Smooth muscle cell of the brain vasculature (primary cell): ENCODE measurements around the gene NEU1.
"Not testable (repeated sequence)": the region's sequence is repeated elsewhere in the genome, so short reads cannot be mapped to it uniquely, and the experiment has no call there.

Source experiments
- DNase-seq: peaks from one replicate; pipeline ENCODE4 v3.0.0-alpha.2; 2012; ENCODE audit warnings: low read depth, low spot score

Gene NEU1

DNA sequence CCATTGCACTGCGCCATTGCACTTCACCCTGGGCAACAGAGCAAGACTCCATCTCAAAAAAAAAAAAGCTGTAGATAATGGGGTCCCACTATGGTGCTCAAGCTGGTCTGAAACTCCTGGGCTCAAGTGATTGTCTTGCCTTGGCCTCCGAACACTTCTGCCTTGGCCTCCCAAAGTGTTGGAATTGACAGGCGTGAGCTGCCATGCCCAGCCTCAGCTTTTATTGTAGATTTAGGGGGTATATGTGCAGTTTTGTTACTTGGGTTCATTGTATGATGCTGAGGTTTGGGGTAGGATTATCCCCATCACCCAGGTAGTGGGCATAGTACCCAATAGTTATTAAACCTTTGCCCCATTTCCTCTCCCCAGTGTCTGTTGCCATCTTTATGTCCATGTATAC lies 23.7 kb downstream of the NEU1 start:
- DNase-seq: no peak

DNA sequence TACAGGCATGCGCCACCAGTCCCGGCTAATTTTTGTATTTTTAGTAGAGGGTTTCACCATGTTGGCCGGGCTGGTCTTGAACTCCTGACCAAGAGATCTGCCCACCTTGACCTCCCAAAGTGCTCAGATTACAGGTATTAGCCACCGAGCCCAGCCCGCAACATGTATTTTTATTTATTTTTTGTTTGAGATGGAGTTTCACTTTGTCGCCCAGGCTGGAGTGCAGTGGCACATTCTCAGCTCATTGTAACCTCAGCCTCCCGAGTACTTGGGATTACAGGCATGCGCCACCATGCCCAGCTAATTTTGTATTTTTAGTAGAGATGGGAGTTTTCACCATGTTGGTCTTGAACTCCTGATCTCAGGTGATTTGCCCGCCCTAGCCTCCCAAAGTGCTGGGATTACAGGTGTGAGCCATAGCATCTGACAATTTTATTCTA lies 24.5 kb downstream of the NEU1 start:
- not testable (repeated sequence) for DNase-seq

DNA sequence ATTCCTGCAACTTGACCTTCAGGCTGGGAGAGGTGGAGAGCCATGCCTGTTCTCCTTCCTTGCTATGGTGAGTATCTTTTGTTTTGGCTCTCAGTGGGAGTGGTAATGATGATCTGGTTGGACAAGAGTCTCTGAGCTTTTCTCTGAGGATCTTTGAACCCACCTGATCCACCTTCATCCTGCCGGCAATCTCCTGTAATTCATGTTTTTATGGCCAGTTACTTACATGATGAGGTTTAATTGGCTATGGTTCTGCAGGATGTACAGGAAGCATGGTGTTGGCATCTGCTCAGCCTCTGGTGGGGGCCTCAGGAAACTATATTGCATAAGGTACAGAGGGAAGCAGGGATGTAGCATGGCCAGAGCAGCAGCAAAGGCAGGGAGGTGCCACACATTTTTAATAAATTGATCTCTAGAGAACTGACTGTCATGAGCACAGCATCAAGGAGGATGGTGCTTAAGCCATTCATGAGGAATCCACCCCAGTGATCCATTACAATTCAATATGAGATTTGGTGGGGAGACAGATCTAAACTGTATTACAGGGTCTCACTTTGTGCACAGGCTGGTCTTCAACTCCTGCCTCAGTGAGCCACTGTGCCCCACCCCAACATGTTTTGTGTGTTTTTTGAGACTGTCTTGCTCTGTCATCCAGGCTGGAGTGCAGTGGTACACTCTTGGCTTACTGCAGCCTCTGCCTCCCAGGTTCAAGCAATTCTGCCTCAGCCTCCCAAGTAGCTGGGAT lies 25.1 kb downstream of the NEU1 start:
- DNase-seq: no peak

DNA sequence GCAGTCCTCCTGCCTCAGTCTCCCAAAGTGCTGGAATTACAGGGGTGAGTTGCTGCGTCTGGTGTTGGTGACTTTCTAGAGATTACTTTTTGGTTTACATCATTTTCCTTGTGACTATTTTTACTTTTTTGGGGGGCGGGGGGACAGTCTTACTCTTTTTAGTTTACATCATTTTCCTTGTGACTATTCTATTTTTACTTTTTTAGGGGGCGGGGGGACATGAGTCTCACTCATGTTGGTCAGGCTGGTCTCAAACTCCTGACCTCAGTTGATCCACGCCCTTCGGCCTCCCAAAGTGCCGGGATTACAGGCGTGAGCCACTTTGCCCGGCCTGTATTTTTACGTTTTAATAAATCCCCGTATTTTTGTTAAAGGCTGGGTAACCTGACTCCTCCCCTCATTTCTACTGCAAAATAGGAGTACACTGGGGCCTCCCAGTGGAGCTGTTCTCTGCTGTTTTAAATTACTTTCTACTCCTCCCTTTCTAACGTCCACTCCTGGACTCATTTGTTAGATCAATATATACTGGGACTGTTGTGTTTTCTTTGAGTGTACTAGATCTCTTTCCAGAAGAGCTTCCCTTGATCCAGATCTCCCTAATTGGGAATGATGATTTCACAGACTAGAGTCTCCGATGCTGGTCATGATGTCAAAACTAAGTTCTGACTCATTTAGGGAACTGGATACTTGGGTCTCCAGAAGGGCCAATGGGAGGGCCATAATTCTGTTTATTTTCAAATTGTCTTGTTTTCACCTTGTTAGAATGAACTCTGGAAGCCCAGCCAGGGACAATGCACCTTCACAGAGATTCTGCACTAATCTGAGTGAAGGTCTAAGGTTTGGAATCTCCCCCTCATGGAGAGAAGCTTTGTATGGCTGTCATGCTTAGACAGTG lies 25.9 kb downstream of the NEU1 start:
- no peak for DNase-seq

DNA sequence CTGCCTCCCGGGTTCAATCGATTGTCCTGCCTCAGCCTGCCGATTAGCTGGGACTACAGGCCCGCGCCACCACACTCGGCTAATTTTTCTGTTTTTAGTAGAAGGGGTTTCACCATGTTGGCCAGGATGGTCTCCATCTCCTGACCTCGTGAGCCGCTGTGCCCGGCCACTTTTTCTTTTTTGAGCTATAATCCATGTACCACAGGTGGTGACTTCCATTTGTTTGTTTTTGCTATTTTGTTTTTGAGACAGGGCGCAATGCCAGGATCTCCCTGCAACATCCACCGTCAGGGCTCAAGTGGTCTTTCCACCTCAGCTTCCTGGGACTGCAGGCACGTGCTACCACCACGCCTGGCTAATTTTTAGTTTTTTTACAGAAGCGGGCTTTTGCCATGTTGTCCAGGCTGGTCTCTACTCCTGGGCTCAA lies 26.6 kb downstream of the NEU1 start:
- DNase-seq: no peak

DNA sequence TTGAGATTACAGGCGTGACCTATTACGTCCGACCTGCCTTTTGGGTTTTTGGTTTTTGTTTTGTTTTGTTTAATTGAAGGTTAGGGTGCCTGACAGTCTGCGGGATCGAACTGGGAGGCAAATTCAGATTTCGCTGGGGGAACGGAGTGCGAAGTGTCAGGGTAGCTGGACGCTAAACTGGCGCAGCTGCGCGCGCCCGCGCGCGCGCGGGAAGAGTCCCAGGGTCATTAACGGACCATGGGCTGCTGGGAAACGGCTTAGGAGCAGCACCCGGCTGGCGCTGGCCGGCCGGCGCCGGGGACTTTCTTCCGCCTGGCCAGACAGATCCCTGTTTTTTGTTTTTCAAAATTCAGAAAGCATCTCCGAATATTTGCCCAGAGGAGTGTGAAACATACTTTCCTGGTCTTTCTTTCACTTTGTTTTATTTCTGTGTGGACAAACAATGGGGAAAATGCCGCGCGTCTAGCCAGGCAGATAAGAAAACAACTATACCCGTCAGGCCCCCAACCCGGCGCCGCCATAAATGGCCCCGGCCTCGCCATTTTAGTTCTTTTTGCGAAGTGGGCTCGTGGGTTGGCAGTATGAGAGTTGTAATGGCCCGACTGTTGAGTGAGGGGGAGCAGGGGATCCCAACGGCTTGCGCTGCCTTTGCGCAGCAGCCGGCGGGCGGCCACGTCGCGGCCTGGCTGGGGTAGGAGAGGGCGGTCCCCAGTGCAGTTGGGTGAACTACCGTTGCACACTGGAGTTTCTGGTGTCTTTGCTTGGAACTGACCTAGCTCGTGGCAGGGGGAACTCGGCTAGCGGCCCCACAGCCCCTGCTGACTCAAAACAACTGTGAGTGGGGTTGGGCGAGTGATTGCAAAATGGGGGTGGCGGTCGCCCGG lies 28.0 kb downstream of the NEU1 start:
- DNase-seq: peak; percentile 69

DNA sequence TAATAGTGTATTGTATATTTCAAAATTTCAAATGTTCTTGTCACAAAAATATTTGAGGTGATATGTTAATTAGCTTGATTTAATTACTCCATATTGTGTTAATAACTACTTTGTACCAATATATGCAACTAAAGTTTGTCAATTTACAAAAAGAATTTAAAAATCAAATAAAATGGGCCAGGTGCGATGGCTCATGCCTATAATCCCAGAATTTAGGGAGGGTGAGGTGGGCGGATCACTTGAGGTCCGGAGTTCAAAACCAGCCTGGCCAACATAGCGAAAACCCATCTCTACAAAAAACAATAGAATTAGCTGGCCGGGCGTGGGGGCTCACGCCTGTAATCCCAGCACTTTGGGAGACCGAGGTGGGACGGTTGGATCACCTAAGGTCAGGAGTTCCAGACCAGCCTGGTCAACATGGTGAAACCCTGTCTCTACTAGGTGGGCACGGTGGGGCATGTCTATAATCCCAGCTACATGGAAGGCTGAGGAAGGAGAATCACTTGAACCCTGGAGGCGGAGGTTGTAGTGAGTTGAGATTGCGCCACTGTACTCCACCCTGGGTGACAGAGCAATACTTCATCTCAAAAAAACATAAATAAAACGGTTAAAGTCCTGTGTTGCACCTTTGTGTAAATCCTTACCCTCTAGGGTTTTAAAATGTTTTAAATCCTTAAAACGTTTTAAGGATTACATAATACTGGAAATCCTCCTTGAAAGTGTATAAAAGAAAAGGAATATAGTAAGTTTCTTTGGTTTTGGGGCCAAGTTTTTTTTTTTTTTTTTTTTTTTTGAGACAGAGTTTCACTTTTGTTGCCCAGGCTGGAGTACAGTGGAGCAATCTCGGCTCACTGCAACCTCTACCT lies 31.0 kb downstream of the NEU1 start:
- no peak for DNase-seq

DNA sequence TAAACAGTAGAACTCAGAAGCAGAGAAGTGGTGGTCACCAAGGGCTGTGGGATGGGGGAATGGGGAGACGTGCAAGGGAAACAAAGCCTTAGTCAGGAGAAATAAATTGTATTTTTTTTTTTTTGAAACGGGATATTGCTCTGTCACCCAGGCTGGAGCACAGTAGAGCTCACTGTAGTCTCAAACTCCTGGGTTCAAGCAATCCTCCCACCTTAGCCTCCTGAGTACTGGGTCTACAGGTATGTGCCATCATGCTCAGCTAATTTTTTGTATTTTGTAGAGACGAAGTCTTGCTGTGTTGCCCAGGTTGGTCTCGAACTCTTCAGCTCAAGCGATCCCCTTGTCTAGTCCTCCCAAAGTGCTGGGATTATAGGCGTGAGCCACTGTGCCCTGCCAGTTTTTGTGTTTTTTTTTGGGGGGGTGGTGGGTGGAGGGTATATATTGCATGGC lies 31.7 kb downstream of the NEU1 start:
- no peak for DNase-seq

DNA sequence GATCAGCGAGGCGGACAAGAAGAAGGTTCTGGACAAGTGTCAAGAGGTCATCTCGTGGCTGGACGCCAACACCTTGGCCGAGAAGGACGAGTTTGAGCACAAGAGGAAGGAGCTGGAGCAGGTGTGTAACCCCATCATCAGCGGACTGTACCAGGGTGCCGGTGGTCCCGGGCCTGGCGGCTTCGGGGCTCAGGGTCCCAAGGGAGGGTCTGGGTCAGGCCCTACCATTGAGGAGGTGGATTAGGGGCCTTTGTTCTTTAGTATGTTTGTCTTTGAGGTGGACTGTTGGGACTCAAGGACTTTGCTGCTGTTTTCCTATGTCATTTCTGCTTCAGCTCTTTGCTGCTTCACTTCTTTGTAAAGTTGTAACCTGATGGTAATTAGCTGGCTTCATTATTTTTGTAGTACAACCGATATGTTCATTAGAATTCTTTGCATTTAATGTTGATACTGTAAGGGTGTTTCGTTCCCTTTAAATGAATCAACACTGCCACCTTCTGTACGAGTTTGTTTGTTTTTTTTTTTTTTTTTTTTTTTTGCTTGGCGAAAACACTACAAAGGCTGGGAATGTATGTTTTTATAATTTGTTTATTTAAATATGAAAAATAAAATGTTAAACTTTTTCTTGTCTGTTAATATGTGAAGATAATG lies 32.9 kb downstream of the NEU1 start:
- DNase-seq: no peak

DNA sequence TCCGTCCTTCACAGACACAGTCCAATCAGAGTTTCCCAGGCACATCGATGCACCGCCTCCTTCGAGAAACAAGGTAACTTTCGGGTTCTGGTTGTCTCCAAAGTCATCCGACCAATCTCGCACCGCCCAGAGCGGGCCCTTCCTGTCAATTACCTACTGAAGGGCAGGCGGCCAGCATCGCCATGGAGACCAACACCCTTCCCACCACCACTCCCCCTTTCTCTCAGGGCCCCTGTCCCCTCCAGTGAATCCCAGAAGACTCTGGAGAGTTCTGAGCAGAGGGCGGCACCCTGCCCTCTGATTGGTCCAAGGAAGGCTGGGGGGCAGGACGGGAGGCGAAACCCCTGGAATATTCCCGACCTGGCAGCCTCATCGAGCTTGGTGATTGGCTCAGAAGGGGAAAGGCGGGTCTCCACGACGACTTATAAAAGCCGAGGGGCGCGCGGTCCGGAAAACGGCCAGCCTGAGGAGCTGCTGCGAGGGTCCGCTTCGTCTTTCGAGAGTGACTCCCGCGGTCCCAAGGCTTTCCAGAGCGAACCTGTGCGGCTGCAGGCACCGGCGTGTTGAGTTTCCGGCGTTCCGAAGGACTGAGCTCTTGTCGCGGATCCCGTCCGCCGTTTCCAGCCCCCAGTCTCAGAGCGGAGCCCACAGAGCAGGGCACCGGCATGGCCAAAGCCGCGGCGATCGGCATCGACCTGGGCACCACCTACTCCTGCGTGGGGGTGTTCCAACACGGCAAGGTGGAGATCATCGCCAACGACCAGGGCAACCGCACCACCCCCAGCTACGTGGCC lies 35.1 kb downstream of the NEU1 start, which contains the start of gene HSPA1B:
TSS of gene HSPA1B (plus strand) at position 453 of the 794 bp plus-strand sequence. CDS start at position 666, 213 bp downstream.
- peak; percentile 99 for DNase-seq

DNA sequence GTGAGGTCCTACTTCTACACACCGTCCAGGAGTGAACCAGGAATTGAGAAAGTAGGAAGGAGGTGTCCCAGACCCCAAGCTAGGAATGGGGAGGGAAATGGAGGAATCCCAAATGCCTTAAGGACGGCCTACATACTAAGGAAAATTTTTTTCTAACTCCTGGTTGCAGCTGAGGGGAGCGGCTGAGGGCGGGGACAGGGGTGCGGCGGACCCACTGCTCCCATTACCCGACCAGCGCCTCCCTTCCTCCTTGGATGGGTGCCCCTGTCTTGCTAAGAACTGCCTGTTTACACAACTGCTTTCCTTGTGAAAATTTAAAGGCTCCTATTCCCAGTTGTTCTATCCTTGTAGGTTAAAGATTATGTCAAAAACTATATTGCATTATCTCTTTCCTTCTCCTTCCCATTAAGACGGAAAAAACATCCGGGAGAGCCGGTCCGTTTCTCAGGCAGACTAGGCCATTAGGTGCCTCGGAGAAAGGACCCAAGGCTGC lies 35.8 kb downstream of the NEU1 start:
- DNase-seq: no peak

DNA sequence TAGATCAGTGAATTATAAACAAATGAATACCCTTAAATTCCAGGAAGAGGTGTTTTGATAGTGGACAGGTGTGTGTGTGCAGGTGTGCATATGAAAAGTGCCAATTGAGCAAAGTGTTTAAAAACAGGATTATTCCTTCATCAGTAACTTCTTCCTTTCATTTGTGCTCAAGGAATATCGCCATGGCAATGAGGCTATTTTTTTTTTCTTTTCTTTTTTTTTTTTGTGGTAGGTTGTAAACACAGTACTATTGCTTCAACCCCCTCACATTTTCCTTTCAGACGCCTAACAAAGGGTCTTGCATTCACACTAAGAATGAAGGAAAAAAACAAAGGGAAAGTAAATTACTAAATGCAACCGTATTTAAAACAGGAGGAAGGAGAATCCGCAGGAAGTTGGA lies 37.1 kb downstream of the NEU1 start:
- DNase-seq: no peak

DNA sequence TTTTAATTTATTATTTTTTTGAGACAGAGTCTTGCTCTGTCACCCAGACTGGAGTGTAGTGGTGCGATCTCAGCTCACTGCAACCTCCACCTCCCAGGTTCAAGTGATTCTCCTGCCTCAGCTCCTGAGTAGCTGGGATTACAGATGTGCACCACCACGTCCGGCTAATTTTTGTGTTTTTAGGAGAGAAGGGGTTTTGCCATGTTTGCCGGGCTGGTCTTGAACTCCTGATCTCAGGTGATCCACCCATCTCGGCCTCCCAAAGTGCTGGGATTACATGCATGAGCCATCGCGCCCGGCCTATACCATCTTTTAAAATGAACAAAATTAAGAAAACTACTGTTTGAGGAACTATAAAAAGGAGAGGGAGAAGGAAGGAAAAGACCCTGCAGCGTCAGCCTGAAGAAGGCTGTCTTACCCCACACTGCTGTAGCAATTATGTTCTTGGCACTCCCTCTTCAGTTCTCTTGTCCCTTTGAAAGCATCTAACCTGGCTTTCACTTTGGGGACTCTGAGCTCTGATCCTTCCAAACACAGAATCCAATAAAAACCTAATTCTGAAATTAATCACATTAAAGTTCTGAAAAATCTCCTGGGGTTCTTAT lies 38.9 kb downstream of the NEU1 start:
- not testable (repeated sequence) for DNase-seq

DNA sequence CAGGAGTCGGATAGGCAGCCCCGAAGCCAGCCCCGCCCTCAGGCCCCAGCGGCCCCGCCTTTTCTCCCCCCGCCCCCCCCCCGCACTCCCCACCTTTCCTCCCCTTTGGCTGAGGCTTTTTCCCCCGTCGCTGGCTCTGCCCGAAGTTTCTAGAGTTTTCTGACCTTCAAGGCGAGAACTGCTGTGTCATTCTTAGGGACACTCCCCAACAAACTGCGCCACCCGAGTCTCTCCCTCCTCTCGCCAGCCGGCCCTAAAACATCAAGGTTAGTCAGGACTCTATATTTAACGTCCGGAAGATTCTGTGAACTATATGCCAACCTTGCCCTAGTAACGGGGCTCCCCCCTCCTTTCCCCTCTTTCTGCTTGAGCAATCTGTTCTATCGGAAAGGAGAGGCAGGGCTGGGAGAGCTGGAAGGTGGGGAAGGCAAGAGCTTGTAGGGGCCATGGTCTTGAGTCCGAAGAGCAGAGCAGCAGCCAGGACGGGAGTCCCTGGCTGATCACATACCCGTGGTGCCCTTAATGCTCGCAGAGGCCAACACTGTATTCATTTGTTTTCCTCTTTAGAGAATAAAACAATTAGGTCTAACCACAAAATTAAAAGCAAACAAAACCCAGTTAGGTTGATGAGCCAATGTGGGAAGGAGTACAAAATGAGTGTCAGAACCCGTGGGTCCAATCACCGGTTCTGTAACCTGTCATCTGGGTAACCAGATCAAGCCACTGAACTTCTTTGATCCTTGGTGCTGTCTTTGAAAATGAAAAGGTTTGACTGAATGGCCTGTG lies 40.4 kb downstream of the NEU1 start:
- no peak for DNase-seq

DNA sequence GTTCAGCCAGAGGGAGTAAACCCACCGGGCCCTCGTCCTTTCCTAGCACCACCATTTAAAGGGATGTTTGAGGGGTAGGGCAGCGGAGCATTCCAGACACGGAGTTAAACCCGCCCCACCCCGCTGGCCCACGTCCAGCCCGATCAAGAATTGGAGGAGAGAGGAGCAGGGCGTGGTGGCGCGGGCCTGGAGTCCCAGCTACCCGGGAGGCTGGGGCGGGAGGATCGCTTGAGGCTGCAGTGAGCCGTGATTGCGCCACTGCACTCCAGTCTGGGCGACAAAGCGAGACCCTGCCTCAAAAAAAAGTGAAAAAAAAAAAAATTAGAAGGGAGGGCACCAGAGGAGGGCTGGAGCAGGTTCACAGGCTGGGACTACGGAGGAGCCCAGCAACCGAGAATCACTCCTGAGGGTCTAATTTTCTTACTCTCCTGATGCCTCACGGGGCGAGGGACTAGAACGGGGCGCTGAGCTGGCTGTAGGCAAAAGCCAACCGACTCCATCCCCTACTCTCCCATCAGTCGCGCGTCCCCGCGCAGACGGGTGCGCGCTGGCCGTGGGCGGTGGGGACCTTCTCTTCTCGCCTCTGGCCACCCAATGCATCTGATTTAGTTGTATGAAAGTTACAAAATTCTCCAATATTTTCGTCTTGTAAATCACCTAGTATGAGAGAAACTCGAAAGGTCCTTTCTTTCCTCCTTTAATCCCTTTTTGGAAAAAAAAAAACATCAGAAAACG lies 41.2 kb downstream of the NEU1 start:
- DNase-seq: no peak

DNA sequence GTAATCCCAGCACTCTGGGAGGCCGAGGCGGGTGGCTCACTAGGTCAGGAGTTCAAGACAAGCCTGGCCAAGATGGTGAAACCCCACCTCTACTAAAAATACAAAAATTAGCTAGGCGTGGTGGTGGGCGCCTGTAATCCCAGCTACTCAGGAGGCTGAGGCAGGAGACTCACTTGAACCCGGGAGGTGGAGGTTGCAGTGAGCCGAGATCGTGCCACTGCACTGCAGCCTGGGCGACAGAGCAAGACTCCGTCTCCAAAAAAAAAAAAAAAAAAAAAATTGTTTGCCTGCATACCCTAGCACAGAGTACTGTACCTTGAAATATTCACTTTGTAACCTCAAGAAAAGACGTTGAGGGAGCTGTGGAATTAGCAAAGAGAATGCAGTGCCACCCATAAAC lies 42.2 kb downstream of the NEU1 start:
- not testable (repeated sequence) for DNase-seq

DNA sequence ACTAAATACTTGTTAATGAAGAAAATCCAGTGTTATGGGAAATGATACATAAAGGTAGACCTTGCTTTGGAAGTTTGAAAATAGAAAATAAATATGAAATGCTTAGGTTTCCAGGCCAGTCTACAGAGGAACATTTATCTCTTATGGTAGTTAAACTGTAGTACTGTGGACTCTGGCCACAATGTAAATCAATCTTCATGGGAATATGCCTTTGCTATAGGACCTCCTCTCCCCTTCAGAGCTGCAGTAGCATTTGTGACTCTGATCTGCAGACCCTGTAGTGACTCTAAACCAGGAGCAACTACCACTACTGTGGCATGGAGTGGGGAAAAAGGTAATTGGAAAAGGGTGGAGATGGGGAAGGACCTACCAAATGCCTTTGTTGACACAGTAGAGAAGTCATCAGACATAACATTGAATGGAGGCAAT lies 42.7 kb downstream of the NEU1 start:
- DNase-seq: no peak
